NCI-H2107 treated with DMSO at 0.1 percent for 48 hours (cell line): ENCODE results near the gene RENBP.

Experiments used
- DNase-seq: peaks from one replicate; lab custom pipeline; 2025; ENCODE audit not compliant: unreplicated experiment; lab: John Stamatoyannopoulos, UW

Gene RENBP

DNA sequence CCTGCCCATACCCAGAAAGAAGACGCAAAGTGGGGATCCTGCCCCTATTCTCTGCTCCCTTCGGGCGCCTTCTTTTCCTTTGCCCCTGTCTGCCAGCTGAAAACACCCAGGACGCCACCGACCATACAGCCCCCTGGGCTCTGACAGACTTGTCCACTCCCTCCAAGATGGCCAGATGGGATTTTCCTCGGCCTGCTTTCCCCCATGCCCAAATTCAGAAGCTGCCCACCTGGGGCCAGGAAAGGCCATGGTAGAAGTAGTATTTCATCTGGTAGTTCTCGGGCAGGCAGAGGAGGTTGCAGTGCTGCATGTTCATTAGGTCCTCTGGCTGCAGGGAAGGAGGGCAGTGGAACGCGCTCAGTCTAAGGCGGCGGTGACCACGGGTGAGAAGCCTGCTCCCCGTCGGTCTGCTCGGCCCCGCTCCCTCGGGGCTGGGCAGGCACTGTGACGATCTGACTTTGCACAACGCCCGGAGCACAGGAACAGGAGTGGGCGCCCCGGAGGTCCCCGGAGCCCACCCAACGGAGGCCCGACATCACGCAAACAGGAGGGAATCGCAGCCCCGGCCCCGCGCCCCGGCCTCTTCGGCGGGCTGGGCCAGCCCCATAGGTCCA lies 10.2 kb downstream of the RENBP start:
- DNase-seq: no peak

DNA sequence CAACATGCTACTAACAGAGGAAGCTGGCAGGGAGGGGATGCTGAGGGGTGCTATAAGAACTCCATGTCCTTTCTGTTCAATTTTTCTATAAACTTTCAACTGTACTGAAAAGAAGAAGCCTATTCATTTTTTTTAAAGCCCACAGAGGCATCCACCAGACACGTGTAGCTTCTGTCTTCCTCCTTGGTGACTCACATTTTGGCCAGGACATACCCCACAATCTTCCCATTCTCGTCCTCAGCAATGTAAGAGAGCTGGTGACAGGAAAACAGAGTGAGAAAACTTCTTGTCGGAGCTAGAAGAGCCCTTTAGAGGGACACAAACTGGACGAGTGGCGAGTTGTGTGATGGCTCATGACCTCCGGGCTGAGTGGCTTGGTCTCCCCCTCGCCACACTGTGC lies 10.7 kb downstream of the RENBP start:
- no peak for DNase-seq

DNA sequence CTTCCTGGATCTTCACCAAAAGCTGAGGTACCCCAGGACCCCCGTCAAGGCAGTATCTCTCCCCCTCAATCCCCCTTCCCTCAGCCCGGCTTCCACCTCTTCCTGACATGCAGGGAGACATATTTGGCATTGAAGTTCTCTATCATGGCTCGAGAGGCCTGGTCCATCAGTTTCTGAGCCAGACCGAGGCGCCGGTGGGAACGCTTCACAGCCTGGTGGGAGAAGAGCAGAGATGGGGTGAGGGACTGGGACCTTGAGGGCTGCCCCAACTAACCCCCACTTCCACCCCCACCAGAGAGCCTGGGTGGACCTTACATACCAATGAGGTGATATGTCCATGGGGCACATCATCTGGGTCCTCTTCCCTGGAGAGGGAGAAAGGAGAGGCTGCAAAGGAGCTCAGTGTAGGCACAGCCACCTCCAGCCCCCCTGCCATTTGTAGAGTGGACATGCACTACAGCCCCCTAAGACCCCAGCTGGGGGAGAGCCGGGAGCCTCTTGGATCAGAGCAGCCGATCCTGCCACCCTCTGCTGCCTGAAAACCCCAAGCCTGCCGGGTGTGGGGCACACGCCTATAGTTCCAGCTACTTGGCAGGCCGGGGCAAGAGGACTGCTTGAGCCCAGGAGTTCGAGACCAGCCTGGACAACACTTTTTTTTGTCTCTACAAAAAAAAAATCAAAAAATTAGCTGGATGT lies 12.1 kb downstream of the RENBP start:
- no peak for DNase-seq

DNA sequence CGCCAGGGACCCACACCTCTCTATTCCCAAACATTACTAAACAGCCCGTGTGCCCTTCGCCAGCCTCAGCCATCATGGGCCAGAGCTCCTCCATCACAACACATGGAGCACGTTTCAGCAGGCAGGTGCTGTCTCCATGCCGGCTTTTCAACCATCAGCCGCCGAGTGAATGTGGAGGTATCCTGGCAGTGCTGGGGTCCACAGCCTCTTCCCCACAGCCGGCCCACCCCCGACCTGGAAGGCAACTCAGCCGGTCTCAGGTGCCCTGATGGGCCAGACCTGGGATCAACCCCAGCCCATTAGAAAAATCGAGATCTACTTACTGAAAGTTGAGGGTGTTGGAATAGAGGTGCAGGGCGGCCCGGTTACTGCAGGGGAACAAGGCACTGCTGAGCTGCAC lies 12.7 kb downstream of the RENBP start:
- no peak for DNase-seq

- DNase-seq: no peak
Measured at GRCh38 chrX:153931151-153931550, 13.3 kb downstream of the RENBP start.

DNA sequence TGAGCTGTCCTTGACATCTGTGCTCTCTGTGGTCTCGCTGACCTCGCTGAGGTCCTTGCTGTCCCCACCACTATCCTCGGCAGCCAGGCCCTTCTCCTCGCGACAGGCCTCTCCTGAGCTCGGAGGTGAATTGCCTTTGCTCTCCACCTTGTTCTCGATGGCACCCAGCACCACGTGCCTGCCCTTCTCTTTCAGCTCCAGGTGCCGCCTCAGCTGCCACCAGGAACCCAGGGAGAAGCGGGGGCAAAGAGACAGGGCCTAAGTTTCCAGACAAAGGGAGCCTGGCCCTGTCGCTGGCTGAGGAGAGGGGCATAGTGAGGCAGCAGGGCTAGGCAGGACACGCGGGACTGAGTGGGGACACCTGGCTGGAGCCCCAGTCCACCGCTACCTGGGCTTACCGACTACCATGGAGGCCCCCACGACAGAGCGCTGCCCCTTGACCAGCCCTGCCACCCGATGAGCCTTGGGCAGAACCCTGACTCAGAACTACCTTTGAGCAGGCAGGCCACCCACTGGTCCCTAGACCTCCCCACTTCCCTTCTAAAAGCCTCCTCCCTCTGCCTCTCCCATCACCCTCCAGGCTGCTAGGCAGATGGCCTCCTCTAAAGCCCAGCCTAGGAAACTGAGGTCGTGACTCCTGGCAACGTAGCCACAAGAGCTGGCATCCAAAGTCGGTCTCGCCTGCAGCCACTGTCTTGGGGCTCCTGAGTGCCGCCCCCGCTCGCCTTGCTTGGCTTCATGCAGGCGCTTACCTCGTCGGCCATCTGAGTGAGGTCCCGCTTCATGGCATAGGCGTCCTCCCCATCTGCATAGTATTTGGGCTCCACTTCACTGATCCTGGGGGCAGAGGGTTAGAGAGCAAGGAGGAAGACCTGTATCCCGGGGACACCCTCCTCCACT lies 14.2 kb downstream of the RENBP start:
- DNase-seq: no peak

- DNase-seq: no peak
Measured at GRCh38 chrX:153929576-153929975, 14.9 kb downstream of the RENBP start.

DNA sequence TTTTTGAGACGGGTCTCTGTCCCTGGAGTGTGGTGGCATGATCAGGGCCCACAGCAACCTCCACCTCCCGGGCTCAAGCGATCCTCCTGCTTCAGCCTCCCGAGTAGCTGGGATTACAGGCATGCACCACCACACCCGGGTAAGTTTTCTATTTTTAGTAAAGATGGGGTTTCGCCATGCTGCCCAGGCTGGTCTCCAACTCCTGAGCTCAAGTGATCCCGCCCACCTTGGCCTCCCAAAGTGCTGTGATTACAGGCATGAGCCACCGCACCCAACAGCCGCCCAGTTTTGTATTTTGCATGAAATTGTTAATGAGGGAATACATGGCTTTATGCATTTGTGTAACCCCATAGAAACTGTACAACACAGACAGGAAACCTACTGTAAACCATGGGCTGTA lies 15.6 kb downstream of the RENBP start:
- DNase-seq: no peak

DNA sequence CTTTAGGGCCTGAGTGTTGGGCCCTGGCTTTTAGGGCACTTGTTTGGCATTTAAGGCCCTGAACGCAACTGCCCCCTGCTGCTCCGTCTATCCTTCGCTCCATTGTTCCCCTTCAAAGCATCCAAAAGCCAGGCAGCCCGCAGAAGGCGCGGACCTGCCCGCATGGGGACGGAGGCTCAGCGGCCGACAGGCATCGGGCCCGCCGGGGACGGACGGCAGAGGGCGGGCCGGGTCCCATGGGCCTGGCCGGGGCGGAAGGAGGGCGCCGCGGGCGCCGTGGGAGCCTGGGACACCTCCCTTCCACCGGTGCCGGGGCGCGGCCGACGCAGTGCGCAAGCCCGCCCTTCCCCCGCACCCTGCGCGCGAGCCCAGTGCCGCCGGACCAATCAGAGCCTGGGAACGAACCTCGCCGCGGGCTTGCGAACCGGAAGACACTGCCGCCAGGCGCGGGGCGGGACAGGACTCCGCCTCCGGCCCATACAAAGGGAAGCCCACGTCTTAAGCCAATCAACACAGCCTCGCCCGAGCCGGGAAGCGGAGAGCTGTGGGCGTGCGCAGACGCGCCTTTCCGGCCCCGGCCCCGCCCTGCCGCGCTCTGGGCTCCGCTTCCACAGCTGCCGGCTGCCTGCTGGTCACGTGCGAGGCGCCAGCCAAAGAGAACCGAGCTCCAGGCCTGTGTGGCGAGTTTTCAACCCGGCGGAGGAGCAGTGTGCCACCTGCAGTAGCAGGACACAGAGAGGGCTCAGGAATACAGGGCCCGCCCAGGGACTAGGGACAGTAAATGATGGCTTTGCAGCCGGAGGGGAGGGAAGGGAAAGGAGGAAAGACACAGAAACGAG lies 16.3 kb downstream of the RENBP start:
- DNase-seq: peak; percentile 95

DNA sequence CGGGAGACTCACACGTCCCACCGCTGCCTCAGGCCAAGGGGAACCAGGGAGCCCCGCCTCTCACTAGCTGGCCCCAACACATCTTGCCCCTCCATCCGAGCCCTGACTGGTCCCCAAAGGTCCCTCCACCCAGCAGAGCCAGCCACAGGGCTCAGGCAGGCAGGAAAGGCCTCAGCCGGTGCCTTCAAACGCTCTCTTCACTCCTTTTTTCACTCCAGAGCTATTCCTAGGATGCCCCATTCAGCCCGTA lies 16.8 kb downstream of the RENBP start:
- no peak for DNase-seq

DNA sequence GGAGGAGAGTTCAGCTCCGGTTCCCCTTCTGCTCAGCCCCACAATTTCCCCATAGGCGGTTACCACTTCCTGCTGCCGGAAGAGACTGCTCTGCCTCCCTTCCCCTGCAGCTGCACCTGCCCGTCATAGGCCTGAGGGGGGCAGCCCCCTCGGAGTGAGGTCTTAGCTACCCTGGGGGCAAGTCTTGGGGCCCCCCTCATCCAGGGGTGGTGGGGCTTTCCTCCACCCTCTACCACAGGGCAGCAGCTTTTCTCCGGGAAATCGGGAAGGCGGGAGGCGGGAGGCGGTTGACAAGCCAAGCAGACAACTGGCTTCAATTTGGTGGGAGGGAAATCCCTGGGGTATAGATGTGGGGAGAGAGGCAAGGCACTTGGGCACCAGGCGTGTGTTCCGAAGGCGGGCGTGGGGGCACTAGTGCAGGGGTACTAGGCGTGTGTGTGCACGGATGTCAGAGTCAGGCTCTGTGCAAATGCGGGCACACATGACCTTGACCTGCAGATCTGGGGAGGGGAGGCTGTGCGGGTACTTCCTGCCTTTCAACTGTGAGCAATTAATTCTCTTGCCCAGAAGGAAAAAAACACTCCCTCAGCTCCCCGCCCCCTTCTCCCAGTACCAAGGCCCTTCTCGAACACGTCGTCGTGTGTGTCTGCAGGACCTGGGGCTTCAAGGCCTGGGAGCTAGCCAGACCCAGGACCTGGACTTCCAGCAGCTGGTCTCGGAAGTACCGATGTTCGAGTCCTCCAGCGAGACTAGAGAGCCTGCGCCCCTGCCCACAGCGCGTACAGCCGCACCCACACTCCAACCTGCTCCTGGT lies 17.4 kb downstream of the RENBP start:
- peak; percentile 87 for DNase-seq

DNA sequence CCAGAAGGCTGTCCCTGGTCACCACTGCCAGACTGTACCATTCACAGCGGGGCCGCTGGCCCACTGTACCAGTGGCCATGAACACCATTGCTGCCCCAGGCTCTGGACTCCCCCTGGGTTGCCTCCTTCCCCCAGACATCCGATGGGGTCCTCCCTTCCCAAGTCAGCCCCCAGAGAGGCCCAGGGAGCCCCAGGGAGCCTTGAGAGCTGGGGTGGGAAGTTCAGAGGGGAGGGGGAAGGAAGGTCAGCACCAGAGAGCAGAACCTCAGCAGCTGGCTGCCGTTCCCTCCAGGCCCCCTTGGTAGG lies 17.9 kb downstream of the RENBP start:
- no peak for DNase-seq

DNA sequence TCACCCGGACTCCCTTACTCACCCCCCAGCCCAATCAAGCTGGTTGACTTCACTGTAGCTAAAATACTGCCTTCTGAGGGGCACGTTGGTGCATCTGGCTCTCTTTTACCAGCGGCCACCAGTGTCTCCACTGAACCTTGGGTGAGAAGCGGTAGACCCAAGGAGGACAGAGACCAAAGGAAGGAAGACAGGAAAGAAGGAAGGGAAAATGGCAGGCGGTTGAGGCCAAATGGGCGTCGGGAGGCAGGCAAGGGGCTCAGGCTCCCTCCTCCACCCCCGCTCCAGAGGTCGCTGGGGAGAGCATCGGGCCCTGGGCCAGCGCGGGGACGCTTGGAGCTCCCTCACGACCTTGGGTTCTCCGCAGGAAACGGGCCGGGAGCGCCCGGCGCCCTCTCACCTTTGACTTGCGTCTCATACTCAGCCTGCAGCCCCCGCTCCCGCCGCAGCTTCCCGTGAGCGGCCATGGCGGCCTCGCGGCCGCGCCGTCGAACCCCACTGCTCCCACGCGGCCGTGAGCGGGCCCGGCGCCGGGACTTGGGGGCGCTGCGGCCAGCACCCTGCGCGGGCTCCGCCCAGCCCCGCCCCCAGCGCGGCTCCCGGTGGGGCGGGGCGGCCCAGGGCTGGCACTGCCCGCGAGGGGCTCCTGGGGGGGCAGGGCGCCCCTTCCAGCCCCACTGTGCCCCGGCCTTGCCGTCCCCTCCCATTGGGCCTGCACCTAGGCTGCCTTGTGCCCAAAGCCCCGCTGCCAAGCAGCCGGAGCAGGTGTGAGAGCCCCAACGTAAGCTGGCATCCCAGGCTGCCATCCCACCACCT lies 18.5 kb downstream of the RENBP start, which contains the start of gene ARHGAP4:
Gene ARHGAP4, minus strand, starts transcription at position 526 of the 813 bp plus-strand sequence. Its CDS starts 62 bp downstream, at position 464.
- no peak for DNase-seq

- DNase-seq: no peak
Measured at GRCh38 chrX:153925387-153925738, 19.1 kb downstream of the RENBP start.

- peak; percentile 42 for DNase-seq
Measured at GRCh38 chrX:153924149-153924861, 20.1 kb downstream of the RENBP start.

DNA sequence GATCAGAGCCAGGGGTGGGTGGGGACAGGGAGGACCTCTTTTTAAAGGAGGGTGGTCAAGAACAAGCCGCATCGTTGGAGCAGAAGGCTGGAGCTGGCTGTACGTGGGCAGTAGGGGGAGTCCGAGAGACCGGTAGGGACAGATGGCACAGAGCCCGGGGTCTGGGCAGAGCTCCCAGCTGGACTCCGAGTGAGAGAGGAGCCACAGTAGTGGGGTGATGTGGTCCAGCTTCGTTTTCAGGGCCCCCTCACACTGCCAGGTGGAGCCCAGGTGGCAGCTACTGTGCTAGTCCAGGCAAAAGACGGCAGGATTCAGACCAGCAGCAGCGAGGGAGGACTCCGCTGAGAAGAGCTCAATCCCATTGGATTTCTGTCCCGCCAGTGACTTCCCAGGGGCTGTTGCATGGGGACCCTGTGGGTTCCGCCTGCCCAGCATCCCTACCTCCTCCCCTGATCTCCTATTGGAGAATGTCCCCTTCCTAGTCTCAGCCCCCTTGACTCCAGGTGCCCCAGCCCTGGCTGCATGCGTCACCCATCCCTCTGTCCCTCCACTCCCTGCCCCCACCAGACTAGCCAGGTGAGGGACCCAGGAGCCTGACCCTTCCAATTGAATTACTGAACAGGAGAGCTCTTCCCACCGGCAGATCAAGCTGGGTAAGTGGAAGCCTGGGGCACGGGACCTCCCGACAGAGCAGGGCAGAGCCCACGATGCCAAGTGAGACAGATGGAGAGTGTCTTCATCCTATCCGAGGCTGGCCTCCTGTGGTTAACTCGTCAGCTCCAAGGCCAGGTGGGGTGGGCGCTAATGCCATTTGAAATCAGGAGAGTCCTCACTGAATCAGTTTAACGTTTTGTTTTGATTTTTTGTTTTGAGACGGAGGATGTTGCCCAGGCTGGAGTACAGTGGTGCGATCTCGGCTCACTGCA lies 21.2 kb downstream of the RENBP start:
- DNase-seq: peak; percentile 23

- peak; percentile 23 for DNase-seq
Measured at GRCh38 chrX:153921511-153922446, 22.7 kb downstream of the RENBP start.
